Measurements from ENCODE around the gene CKAP5. TPM values are rescaled to one million over a fixed set of nuclear protein-coding genes. Genes with fewer than 3 reads are reported as not detected.

Gene CKAP5
- total and polyA plus RNA-seq, 2 experiments from 2014 or later: 67.9 to 120 TPM

- TF ChIP-seq ZNF462 (CRISPR knock-in tag; IDR thresholded peaks at IDR 0.05) (no peak), ZNF331 (CRISPR knock-in tag; IDR thresholded peaks at IDR 0.05; ENCODE audit: low read depth) (no peak), EZH2 (IDR thresholded peaks at IDR 0.05; ENCODE audit: low read depth, unreplicated experiment) (no peak)
These were observed 390 bp upstream of the CKAP5 start (continued) for GRCh38 chr11:46846510-46846830.

GRCh38 chr11:46845440-46845739, 690 bp downstream of the CKAP5 start:
- Mint-ChIP-seq H3K9me3 (peaks cover 6% of the 10 kb centered on the region; the same call in 2 of the 3 replicates), H3K4me3 (peak overlapping the region; percentile 89), H3K27me3 (ENCODE audit: insufficient read depth, low read depth, poor library complexity) (peaks cover 10% of the 10 kb centered on the region), H3K27ac (peak overlapping the region; percentile 93), H3K4me1 (peaks cover 27% of the 10 kb centered on the region), H3K36me3 (ENCODE audit: low read depth) (peaks cover 13% of the 10 kb centered on the region)
- Histone ChIP-seq H3K4me1 (ENCODE audit: insufficient read depth) (peaks cover 16% of the 10 kb centered on the region), H3K27ac (ENCODE audit: low read depth) (peak overlapping the region; percentile 16; the same call in 1 of the 2 replicates), H3K36me3 (ENCODE audit: insufficient read depth) (no peaks in the 10 kb centered on the region), H3K4me3 (peak overlapping the region; percentile 63), H3K4me2 (peak overlapping the region; percentile 85), H2AFZ (no peak overlapping the region), H3K27me3 (ENCODE audit: insufficient read depth) (no peaks in the 10 kb centered on the region), H3F3A (replicated peaks; ENCODE audit: low read depth) (no peaks in the 10 kb centered on the region), H3K79me2 (replicated peaks; ENCODE audit: insufficient read depth) (peaks cover 52% of the 10 kb centered on the region), H3K9me2 (ENCODE audit: insufficient read depth) (no peaks in the 10 kb centered on the region), H4K20me1 (replicated peaks; ENCODE audit: insufficient read depth) (peaks cover 40% of the 10 kb centered on the region)
- TF ChIP-seq STAT1 (IDR thresholded peaks at IDR 0.05; ENCODE audit: unreplicated experiment) (no peak), JUNB (IDR thresholded peaks at IDR 0.05; ENCODE audit: unreplicated experiment) (no peak)
- ATAC-seq (peak; percentile 61), DNase-seq (ENCODE audit: low spot score) (no peak)

GRCh38 chr11:46840116-46840515, 6.0 kb downstream of the CKAP5 start:
- no peaks in the 10 kb centered on the region for H3K9me3 Mint-ChIP-seq
- ATAC-seq: no peak
- TF ChIP-seq POLR2AphosphoS5 (IDR thresholded peaks at IDR 0.05; ENCODE audit: low read depth): no peak
- TF ChIP-seq CTCF (conservative IDR thresholded peaks at IDR 0.05; ENCODE audit: low read depth in 2 of 2): no peak
- no peak for TF ChIP-seq JUNB (IDR thresholded peaks at IDR 0.05; ENCODE audit: unreplicated experiment)

More at GRCh38 chr11:46840116-46840515, 6.0 kb downstream of the CKAP5 start:
- no peaks in the 10 kb centered on the region for H3K27me3 ChIP-seq (ENCODE audit: insufficient read depth)
- Mint-ChIP-seq H3K27ac (no peak overlapping the region), H3K4me3 (no peak overlapping the region), H3K27me3 (ENCODE audit: insufficient read depth, low read depth, poor library complexity) (peaks cover 4% of the 10 kb centered on the region), H3K36me3 (ENCODE audit: low read depth) (peaks cover 2% of the 10 kb centered on the region), H3K4me1 (peaks cover 41% of the 10 kb centered on the region)
- no peaks in the 10 kb centered on the region for H3K36me3 ChIP-seq (ENCODE audit: insufficient read depth)
- peaks cover 61% of the 10 kb centered on the region for H4K20me1 ChIP-seq (replicated peaks; ENCODE audit: insufficient read depth)
- H3K4me2 ChIP-seq: no peak overlapping the region
- H3K27ac ChIP-seq (ENCODE audit: low read depth): no peak overlapping the region
- no peaks in the 10 kb centered on the region for H3K9me2 ChIP-seq (ENCODE audit: insufficient read depth)
- H3K79me2 ChIP-seq (replicated peaks; ENCODE audit: insufficient read depth): peaks cover 100% of the 10 kb centered on the region
- no peaks in the 10 kb centered on the region for H3F3A ChIP-seq (replicated peaks; ENCODE audit: low read depth)
- H3K4me3 ChIP-seq: no peak overlapping the region
- no peak for DNase-seq (ENCODE audit: low spot score)
- peaks cover 33% of the 10 kb centered on the region for H3K4me1 ChIP-seq (ENCODE audit: insufficient read depth)
- no peak overlapping the region for H2AFZ ChIP-seq

Measured in GM23338 (cell line).